MG63 (cell line): Measurements from ENCODE around the gene ZNF518B. TPM values are rescaled to one million over a fixed set of nuclear protein-coding genes. Genes with fewer than 3 reads are reported as not detected.
A peak's percentile ranks its signal among the peaks of the same experiment; 100 is the strongest.

ENCODE experiments used
- DNase-seq: peaks from one replicate; pipeline ENCODE4 v3.0.0-alpha.2; 2020
- H3K27me3 ChIP-seq: fragments of 250-450 bp; sonication (Bioruptor Pico); 2 replicates; pipeline ENCODE4 v1.5.1; 2020; ENCODE audit warnings: mild to moderate bottlenecking, moderate library complexity
- H3K36me3 ChIP-seq: fragments of 250-450 bp; sonication (Bioruptor Pico); 2 replicates; pipeline ENCODE4 v1.5.1; 2020; ENCODE audit warnings: mild to moderate bottlenecking, moderate library complexity
- H3K4me3 ChIP-seq: fragments of 250-450 bp; sonication (Bioruptor Pico); 2 replicates; pipeline ENCODE4 v1.5.1; 2020; ENCODE audit warnings: mild to moderate bottlenecking, moderate library complexity
- H3K9me3 ChIP-seq: fragments of 250-450 bp; sonication (Bioruptor Pico); 2 replicates; pipeline ENCODE4 v1.5.1; 2020; ENCODE audit warnings: mild to moderate bottlenecking, moderate library complexity
- total RNA-seq: library from RNA; depleted of rRNA; stranded (reverse); fragments of >200 nt; shearing (Covaris generic); gene quantifications from 2 replicates; pipeline ENCODE4 v1.2.3, GENCODE V29; 2014; ENCODE audit warnings: low replicate concordance; rRNA removed

ZNF518B gene
- total RNA-seq, 1 experiment from 2014 or later: 10.9 TPM

GRCh38 chr4:10421344-10422055 is 35.7 kb downstream of the ZNF518B start:
- Histone ChIP-seq H3K4me3 (no peak overlapping the region), H3K9me3 (no peaks in the 10 kb centered on the region), H3K27me3 (no peaks in the 10 kb centered on the region), H3K36me3 (no peaks in the 10 kb centered on the region)
- DNase-seq: no peak

GRCh38 chr4:10417740-10418139 is 39.5 kb downstream of the ZNF518B start:
- no peak overlapping the region for H3K4me3 ChIP-seq
- no peaks in the 10 kb centered on the region for H3K36me3 ChIP-seq
- H3K27me3 ChIP-seq: no peaks in the 10 kb centered on the region
- peak; percentile 9 for DNase-seq
- H3K9me3 ChIP-seq: no peaks in the 10 kb centered on the region

DNA sequence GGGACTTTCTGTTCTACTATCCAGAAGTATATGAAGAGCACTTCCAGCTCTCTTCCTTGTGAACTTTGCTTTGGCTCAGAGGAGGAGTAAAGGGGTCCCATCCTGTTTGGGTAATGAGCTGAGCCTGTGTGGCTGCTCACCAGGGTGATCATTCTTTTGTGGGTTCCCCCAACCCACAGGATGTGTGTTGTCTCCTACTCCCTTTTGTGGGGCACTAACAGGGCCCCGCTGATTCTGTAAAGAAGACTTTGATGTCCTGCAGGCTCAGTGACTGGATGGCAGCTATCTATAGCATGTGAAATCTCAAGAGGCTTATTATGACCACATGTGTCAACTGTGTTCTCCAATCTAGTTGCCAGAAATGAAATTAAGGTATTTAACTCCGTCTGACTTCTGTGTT is 40.8 kb downstream of the ZNF518B start:
- Histone ChIP-seq H3K4me3 (no peak overlapping the region), H3K27me3 (no peaks in the 10 kb centered on the region), H3K9me3 (no peaks in the 10 kb centered on the region), H3K36me3 (no peaks in the 10 kb centered on the region)
- no peak for DNase-seq

- Histone ChIP-seq H3K36me3 (no peaks in the 10 kb centered on the region), H3K4me3 (no peak overlapping the region), H3K9me3 (no peaks in the 10 kb centered on the region), H3K27me3 (no peaks in the 10 kb centered on the region)
- DNase-seq: no peak
These were observed 44.0 kb downstream of the ZNF518B start for GRCh38 chr4:10413177-10413576.

- Histone ChIP-seq H3K9me3 (no peaks in the 10 kb centered on the region), H3K27me3 (no peaks in the 10 kb centered on the region; the same call in 1 of the 2 replicates), H3K36me3 (no peaks in the 10 kb centered on the region), H3K4me3 (no peak overlapping the region)
- no peak for DNase-seq
These were observed 51.6 kb downstream of the ZNF518B start for GRCh38 chr4:10405672-10406071.

- Histone ChIP-seq H3K4me3 (no peak overlapping the region), H3K27me3 (no peaks in the 10 kb centered on the region; the same call in 1 of the 2 replicates), H3K36me3 (no peaks in the 10 kb centered on the region), H3K9me3 (no peaks in the 10 kb centered on the region)
- no peak for DNase-seq
These were observed 53.4 kb downstream of the ZNF518B start for GRCh38 chr4:10403633-10404445.

- Histone ChIP-seq H3K36me3 (no peaks in the 10 kb centered on the region), H3K9me3 (no peaks in the 10 kb centered on the region)
- DNase-seq: no peak
These were observed 61.1 kb downstream of the ZNF518B start for GRCh38 chr4:10395971-10396580.

More at GRCh38 chr4:10395971-10396580, 61.1 kb downstream of the ZNF518B start:
- H3K4me3 ChIP-seq: no peak overlapping the region
- no peaks in the 10 kb centered on the region for H3K27me3 ChIP-seq

Other genes with a start within 250 kb of the ZNF518B start
- gene CLNK, start 227.3 kb upstream of the ZNF518B start, total RNA-seq: not detected in 2 replicates